Endothelial cell of umbilical vein (primary cell): Measurements from ENCODE around the gene KLK5. TPM values are rescaled to one million over a fixed set of nuclear protein-coding genes. Genes with fewer than 3 reads are reported as not detected.

ENCODE experiments used
- BruUV-seq: library from RNA; stranded (reverse); fragments of 400-500 nt; replicated peaks from 2 replicates; lab custom pipeline; 2021; lab: Mats Ljungman, UMichigan
- CTCF ChIA-PET: fragments of 300-600, 350-600 bp; sonication (Branson Sonifier 250); formaldehyde crosslinking; loops from one replicate; lab custom pipeline; 2021; ENCODE audit warnings: antibody characterized with exemption, inconsistent platforms; lab: Charles Lee
- POLR2A ChIA-PET: fragments of 300-600, 350-600 bp; sonication (Branson Sonifier 250); formaldehyde crosslinking; loops from one replicate; lab custom pipeline; 2021; ENCODE audit warnings: antibody characterized with exemption, inconsistent platforms; lab: Charles Lee
- DNase-seq: peaks from one replicate; pipeline ENCODE4 v3.0.0-alpha.2; 2011; ENCODE audit warnings: low read depth, low spot score
- FAIRE-seq: peaks from 2 replicates; lab custom pipeline; 2011; peaks lifted over from hg19 to GRCh38; lab: Jason Lieb, UNC
- H2AFZ ChIP-seq: 2 replicates; pipeline ENCODE4 v1.6.0; 2012; ENCODE audit warnings: low read depth, low read length, control low read depth, inconsistent platforms
- H3K27ac ChIP-seq: 2 replicates; pipeline ENCODE4 v1.5.1; 2011; ENCODE audit warnings: low read depth, mild to moderate bottlenecking, control low read depth, low read length, moderate library complexity; ENCODE audit not compliant: insufficient read depth
- H3K27me3 ChIP-seq, 2 experiments: 2 replicates each; pipeline versions ENCODE4 v1.6.0 to v1.6.1; 2011; ENCODE audit warnings: low read length in 2 of 2, mixed read lengths in 1 of 2; ENCODE audit not compliant: control insufficient read depth in 2 of 2, insufficient read depth in 2 of 2
- H3K36me3 ChIP-seq, 2 experiments: 2 replicates in 1 of 2; 3 replicates in 1 of 2; pipeline ENCODE4 v1.5.1; 2011; ENCODE audit warnings: low read length in 2 of 2, mild to moderate bottlenecking in 1 of 2, moderate library complexity in 1 of 2; ENCODE audit not compliant: control insufficient read depth in 2 of 2, insufficient read depth in 2 of 2; ENCODE audit errors: extremely low read depth in 1 of 2
- H3K4me1 ChIP-seq: 3 replicates; pipeline ENCODE4 v1.5.1; 2011; ENCODE audit warnings: mild to moderate bottlenecking, low read length; ENCODE audit not compliant: control insufficient read depth, insufficient read depth; ENCODE audit errors: extremely low read depth
- H3K4me2 ChIP-seq: 2 replicates; pipeline ENCODE4 v1.6.1; 2011; ENCODE audit warnings: low read length, control low read depth, mixed read lengths; ENCODE audit not compliant: insufficient read depth
- H3K4me3 ChIP-seq, 3 experiments: fragments of 200-600 bp in 1 of 3; sonication (generic), shearing (Covaris generic) in 1 of 3; replicated peaks in 1 of 3; 2 replicates each; pipeline ENCODE4 v1.5.1; 2011 to 2016; ENCODE audit warnings: control low read depth in 3 of 3, low read length in 3 of 3, mild to moderate bottlenecking in 2 of 3, inconsistent platforms in 1 of 3, low read depth in 1 of 3, moderate library complexity in 1 of 3; ENCODE audit not compliant: insufficient read depth in 1 of 3
- H3K79me2 ChIP-seq: 2 replicates; pipeline ENCODE4 v1.6.0; 2012; ENCODE audit warnings: low read length, inconsistent platforms; ENCODE audit not compliant: control insufficient read depth, insufficient read depth
- H3K9ac ChIP-seq: replicated peaks from 2 replicates; pipeline ENCODE3; 2011; ENCODE audit warnings: low read length, control low read depth; ENCODE audit not compliant: insufficient read depth; ENCODE audit errors: extremely low read depth
- H3K9me1 ChIP-seq: replicated peaks from 3 replicates; pipeline ENCODE4 v1.6.0; 2011; ENCODE audit warnings: mild to moderate bottlenecking, low read length; ENCODE audit not compliant: control insufficient read depth, insufficient read depth; ENCODE audit errors: extremely low read depth
- H3K9me3 ChIP-seq: replicated peaks from 2 replicates; pipeline ENCODE4 v1.5.1; 2012; ENCODE audit warnings: low read length, inconsistent platforms; ENCODE audit not compliant: control insufficient read depth, insufficient read depth
- H4K20me1 ChIP-seq: replicated peaks from 2 replicates; pipeline ENCODE3; 2011; ENCODE audit warnings: mild to moderate bottlenecking, low read length; ENCODE audit not compliant: control insufficient read depth, insufficient read depth; ENCODE audit errors: extremely low read depth
- CTCF ChIP-seq, 2 donors: IDR thresholded peaks; 1 replicate in 1 of 2; 2 replicates in 1 of 2; pipeline ENCODE4 v1.5.1; 2011; ENCODE audit warnings: low read length in 2 of 2, mild to moderate bottlenecking in 2 of 2, moderate library complexity in 2 of 2, control low read depth in 1 of 2, inconsistent platforms in 1 of 2, low read depth in 1 of 2; ENCODE audit not compliant: insufficient read depth in 1 of 2; ENCODE audit errors: extremely low read depth in 1 of 2
- EZH2 ChIP-seq: IDR thresholded peaks from 2 replicates; pipeline ENCODE4 v1.6.1; 2012; ENCODE audit warnings: borderline replicate concordance, low read depth, mild to moderate bottlenecking, moderate library complexity, low read length, inconsistent platforms; ENCODE audit not compliant: severe bottlenecking
- FOS ChIP-seq: IDR thresholded peaks from 2 replicates; pipeline ENCODE4 v1.6.1; 2011; ENCODE audit warnings: mild to moderate bottlenecking, low read length, moderate library complexity, borderline replicate concordance; ENCODE audit not compliant: insufficient read depth
- GATA2 ChIP-seq: IDR thresholded peaks from 2 replicates; pipeline ENCODE4 v1.7.0; 2011; ENCODE audit warnings: low read depth, mild to moderate bottlenecking, moderate library complexity, mixed read lengths, low read length; ENCODE audit not compliant: insufficient read length, insufficient read depth
- JUN ChIP-seq: IDR thresholded peaks from 2 replicates; pipeline ENCODE4 v1.6.1; 2011; ENCODE audit warnings: borderline replicate concordance, low read depth; ENCODE audit not compliant: insufficient read length, insufficient read depth
- MAX ChIP-seq: IDR thresholded peaks from 2 replicates; pipeline ENCODE4 v1.6.1; 2011; ENCODE audit not compliant: insufficient read depth, insufficient read length
- MYC ChIP-seq: IDR thresholded peaks from one replicate; pipeline ENCODE4 v1.6.1; 2011; ENCODE audit warnings: mild to moderate bottlenecking, low read depth, low read length
- POLR2A ChIP-seq: IDR thresholded peaks from 2 replicates; pipeline ENCODE4 v1.6.1; 2012; ENCODE audit warnings: low read depth, mild to moderate bottlenecking, control low read depth, low read length
- POLR2AphosphoS5 ChIP-seq: IDR thresholded peaks from 2 replicates; pipeline ENCODE4 v1.6.1; 2012; ENCODE audit warnings: low read depth, mild to moderate bottlenecking, control low read depth, low read length, moderate library complexity; ENCODE audit not compliant: insufficient read depth
- dilution Hi-C: fragments of 300-500 bp; cut with MboI; formaldehyde crosslinking; loops from one replicate; pipeline ENCODE4 v1.15.0; 2019; ENCODE audit warnings: low sequenced_read_pairs; ENCODE audit not compliant: extremely low pct_ligation_motif_present
- intact Hi-C: fragments of 100-400 bp; cut with micrococcal nuclease; formaldehyde crosslinking; loops from one replicate; pipeline ENCODE4 v1.10.0; 2022
- polyA plus RNA-seq, 4 experiments: library from polyadenylated mRNA; depleted of rRNA in 3 of 4; stranded (reverse) in 3 of 4; unstranded in 1 of 4; fragments of >200 nt; gene quantifications; 2 replicates each; pipeline versions ENCODE4 v1.2.1 to v1.2.3, GENCODE V29; 2011 to 2012; ENCODE audit warnings: missing spikeins in 1 of 4
- total RNA-seq: library from RNA; stranded (reverse); gene quantifications from 2 replicates; pipeline ENCODE4 v1.2.3, GENCODE V29; 2021

Gene KLK5
- total and polyA plus RNA-seq, 2 donors (not counting 3 experiments of a cell fraction or from before 2014, with no cell fraction given) = not detected

GRCh38 chr19:50931023-50931422 lies 21.8 kb downstream of the KLK5 start:
- intact Hi-C loops = no loop called here

More at GRCh38 chr19:50931023-50931422, 21.8 kb downstream of the KLK5 start:
- no peak overlapping the region for H3K4me3 ChIP-seq
- ChIA-PET CTCF (interaction anchor here (1.4 to 3.4 kb wide), 2 partner anchors 86 to 166 kb away, joined by 7 to 35 read pairs; no protein-coding TSS in a partner anchor), POLR2A (no interaction called here)
- no peak overlapping the region for H3K4me2 ChIP-seq
- no peaks in the 10 kb centered on the region for H3K4me1 ChIP-seq
- no peaks in the 10 kb centered on the region for H3K9me3 ChIP-seq
- no peak for TF ChIP-seq GATA2
- TF ChIP-seq JUN = no peak
- TF ChIP-seq POLR2AphosphoS5 = no peak
- TF ChIP-seq EZH2 = no peak
- TF ChIP-seq MAX = no peak
- TF ChIP-seq MYC = no peak
- no peak for TF ChIP-seq CTCF (IDR thresholded peaks at IDR 0.05; ENCODE audit: extremely low read depth in 1 of 2, insufficient read depth in 1 of 2, low read depth in 1 of 2, low read length in 2 of 2)
- TF ChIP-seq POLR2A = no peak
- TF ChIP-seq FOS = no peak
- H3K36me3 ChIP-seq = no peaks in the 10 kb centered on the region
- peaks cover 0 to 2% of the 10 kb centered on the region in 2 experiments for H3K27me3 ChIP-seq
- H3K9me1 ChIP-seq = no peaks in the 10 kb centered on the region
- no peaks in the 10 kb centered on the region for H4K20me1 ChIP-seq
- no peaks in the 10 kb centered on the region for H3K79me2 ChIP-seq
- H3K9ac ChIP-seq = no peak overlapping the region
- dilution Hi-C loops = no loop called here
- FAIRE-seq (no peak), DNase-seq (no peak)
- H3K27ac ChIP-seq = no peak overlapping the region
- BruUV-seq = no TSS peak
- H2AFZ ChIP-seq = no peak overlapping the region
